Measurements from ENCODE around the gene RNF220. TPM values are rescaled to one million over a fixed set of nuclear protein-coding genes. Genes with fewer than 3 reads are reported as not detected.

RNF220 gene
- polyA plus RNA-seq, 1 donor (not counting 4 experiments of a cell fraction or from before 2014, with no cell fraction given): 42.7 TPM

- peaks cover 3% of the 10 kb centered on the region for H3K27me3 ChIP-seq (ENCODE audit: control insufficient read depth, extremely low read depth, insufficient read depth, low read length)
- H3K9me3 ChIP-seq (ENCODE audit: control insufficient read depth, low read depth, low read length): peaks cover 2% of the 10 kb centered on the region
- H4K20me1 ChIP-seq (ENCODE audit: control insufficient read depth, extremely low read depth, insufficient read depth, low read length): no peaks in the 10 kb centered on the region
- FAIRE-seq (no peak), DNase-seq (ENCODE audit: low read depth, low spot score) (no peak)
- no peak overlapping the region for H3K4me3 ChIP-seq (ENCODE audit: control insufficient read depth in 2 of 3, extremely low read depth in 1 of 3, insufficient read depth in 2 of 3, low read depth in 1 of 3, low read length in 3 of 3)
- peaks cover 14% of the 10 kb centered on the region for H3K4me1 ChIP-seq (ENCODE audit: control insufficient read depth, extremely low read depth, insufficient read depth, low read length)
- no peak overlapping the region for H3K4me2 ChIP-seq (ENCODE audit: control insufficient read depth, extremely low read depth, insufficient read depth, low read depth, low read length)
- no peaks in the 10 kb centered on the region for H3K36me3 ChIP-seq (ENCODE audit: control insufficient read depth in 2 of 2, extremely low read depth in 1 of 2, insufficient read depth in 2 of 2, low read length in 2 of 2)
- H3K9me1 ChIP-seq (ENCODE audit: control insufficient read depth, extremely low read depth, insufficient read depth, low read length): no peaks in the 10 kb centered on the region
- H3K9ac ChIP-seq (ENCODE audit: control insufficient read depth, extremely low read depth, insufficient read depth, low read length): no peak overlapping the region
- dilution Hi-C loops (cut with MboI; ENCODE audit: extremely low pct_ligation_motif_present, low sequenced_read_pairs): no loop called here
- H2AFZ ChIP-seq (ENCODE audit: control insufficient read depth, low read length): no peak overlapping the region
- no peaks in the 10 kb centered on the region for H3K79me2 ChIP-seq (ENCODE audit: control insufficient read depth, insufficient read depth, low read length)
- H3K27ac ChIP-seq (ENCODE audit: control insufficient read depth, insufficient read depth, low read length): no peak overlapping the region
- no peak for TF ChIP-seq EZH2 (IDR thresholded peaks at IDR 0.05; ENCODE audit: low read length)
- TF ChIP-seq, protein P1, sequence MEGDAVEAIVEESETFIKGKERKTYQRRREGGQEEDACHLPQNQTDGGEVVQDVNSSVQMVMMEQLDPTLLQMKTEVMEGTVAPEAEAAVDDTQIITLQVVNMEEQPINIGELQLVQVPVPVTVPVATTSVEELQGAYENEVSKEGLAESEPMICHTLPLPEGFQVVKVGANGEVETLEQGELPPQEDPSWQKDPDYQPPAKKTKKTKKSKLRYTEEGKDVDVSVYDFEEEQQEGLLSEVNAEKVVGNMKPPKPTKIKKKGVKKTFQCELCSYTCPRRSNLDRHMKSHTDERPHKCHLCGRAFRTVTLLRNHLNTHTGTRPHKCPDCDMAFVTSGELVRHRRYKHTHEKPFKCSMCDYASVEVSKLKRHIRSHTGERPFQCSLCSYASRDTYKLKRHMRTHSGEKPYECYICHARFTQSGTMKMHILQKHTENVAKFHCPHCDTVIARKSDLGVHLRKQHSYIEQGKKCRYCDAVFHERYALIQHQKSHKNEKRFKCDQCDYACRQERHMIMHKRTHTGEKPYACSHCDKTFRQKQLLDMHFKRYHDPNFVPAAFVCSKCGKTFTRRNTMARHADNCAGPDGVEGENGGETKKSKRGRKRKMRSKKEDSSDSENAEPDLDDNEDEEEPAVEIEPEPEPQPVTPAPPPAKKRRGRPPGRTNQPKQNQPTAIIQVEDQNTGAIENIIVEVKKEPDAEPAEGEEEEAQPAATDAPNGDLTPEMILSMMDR (optimal IDR thresholded peaks at IDR 0.05 in 1 of 3, IDR thresholded peaks at IDR 0.05 in 1 of 3, conservative IDR thresholded peaks at IDR 0.05 in 1 of 3; ENCODE audit: extremely low read depth in 1 of 3, insufficient read depth in 2 of 3, low read length in 3 of 3): no peak
Observed at GRCh38 chr1:44536357-44537209, 131.5 kb downstream of the RNF220 start.

GRCh38 chr1:44537538-44537937 is 132.5 kb downstream of the RNF220 start:
- H4K20me1 ChIP-seq (ENCODE audit: control insufficient read depth, extremely low read depth, insufficient read depth, low read length): no peaks in the 10 kb centered on the region
- H3K36me3 ChIP-seq (ENCODE audit: control insufficient read depth in 2 of 2, extremely low read depth in 1 of 2, insufficient read depth in 2 of 2, low read length in 2 of 2): no peaks in the 10 kb centered on the region
- FAIRE-seq: no peak
- H3K27me3 ChIP-seq (ENCODE audit: control insufficient read depth, extremely low read depth, insufficient read depth, low read length): peaks cover 3% of the 10 kb centered on the region
- no peaks in the 10 kb centered on the region for H3K79me2 ChIP-seq (ENCODE audit: control insufficient read depth, insufficient read depth, low read length)
- peaks cover 2% of the 10 kb centered on the region for H3K9me3 ChIP-seq (ENCODE audit: control insufficient read depth, low read depth, low read length)
- dilution Hi-C loops (cut with MboI; ENCODE audit: extremely low pct_ligation_motif_present, low sequenced_read_pairs): no loop called here
- no peak overlapping the region for H2AFZ ChIP-seq (ENCODE audit: control insufficient read depth, low read length)
- no peak overlapping the region for H3K4me2 ChIP-seq (ENCODE audit: control insufficient read depth, extremely low read depth, insufficient read depth, low read depth, low read length)
- H3K27ac ChIP-seq (ENCODE audit: control insufficient read depth, insufficient read depth, low read length): no peak overlapping the region
- no peak for TF ChIP-seq EZH2 (IDR thresholded peaks at IDR 0.05; ENCODE audit: low read length)
- TF ChIP-seq, protein P1 (optimal IDR thresholded peaks at IDR 0.05 in 1 of 3, IDR thresholded peaks at IDR 0.05 in 1 of 3, conservative IDR thresholded peaks at IDR 0.05 in 1 of 3; ENCODE audit: extremely low read depth in 1 of 3, insufficient read depth in 2 of 3, low read length in 3 of 3): no peak
- DNase-seq (ENCODE audit: low read depth, low spot score): no peak
- H3K9me1 ChIP-seq (ENCODE audit: control insufficient read depth, extremely low read depth, insufficient read depth, low read length): no peaks in the 10 kb centered on the region
- peaks cover 4% of the 10 kb centered on the region for H3K4me1 ChIP-seq (ENCODE audit: control insufficient read depth, extremely low read depth, insufficient read depth, low read length)
- no peak overlapping the region for H3K9ac ChIP-seq (ENCODE audit: control insufficient read depth, extremely low read depth, insufficient read depth, low read length)
- H3K4me3 ChIP-seq (ENCODE audit: control insufficient read depth in 2 of 3, extremely low read depth in 1 of 3, insufficient read depth in 2 of 3, low read depth in 1 of 3, low read length in 3 of 3): no peak overlapping the region
